ENCODE data around the gene SLC6A16.
"Not testable (repeated sequence)": the region's sequence is repeated elsewhere in the genome, so short reads cannot be mapped to it uniquely, and the experiment has no call there.

The SLC6A16 gene

DNA sequence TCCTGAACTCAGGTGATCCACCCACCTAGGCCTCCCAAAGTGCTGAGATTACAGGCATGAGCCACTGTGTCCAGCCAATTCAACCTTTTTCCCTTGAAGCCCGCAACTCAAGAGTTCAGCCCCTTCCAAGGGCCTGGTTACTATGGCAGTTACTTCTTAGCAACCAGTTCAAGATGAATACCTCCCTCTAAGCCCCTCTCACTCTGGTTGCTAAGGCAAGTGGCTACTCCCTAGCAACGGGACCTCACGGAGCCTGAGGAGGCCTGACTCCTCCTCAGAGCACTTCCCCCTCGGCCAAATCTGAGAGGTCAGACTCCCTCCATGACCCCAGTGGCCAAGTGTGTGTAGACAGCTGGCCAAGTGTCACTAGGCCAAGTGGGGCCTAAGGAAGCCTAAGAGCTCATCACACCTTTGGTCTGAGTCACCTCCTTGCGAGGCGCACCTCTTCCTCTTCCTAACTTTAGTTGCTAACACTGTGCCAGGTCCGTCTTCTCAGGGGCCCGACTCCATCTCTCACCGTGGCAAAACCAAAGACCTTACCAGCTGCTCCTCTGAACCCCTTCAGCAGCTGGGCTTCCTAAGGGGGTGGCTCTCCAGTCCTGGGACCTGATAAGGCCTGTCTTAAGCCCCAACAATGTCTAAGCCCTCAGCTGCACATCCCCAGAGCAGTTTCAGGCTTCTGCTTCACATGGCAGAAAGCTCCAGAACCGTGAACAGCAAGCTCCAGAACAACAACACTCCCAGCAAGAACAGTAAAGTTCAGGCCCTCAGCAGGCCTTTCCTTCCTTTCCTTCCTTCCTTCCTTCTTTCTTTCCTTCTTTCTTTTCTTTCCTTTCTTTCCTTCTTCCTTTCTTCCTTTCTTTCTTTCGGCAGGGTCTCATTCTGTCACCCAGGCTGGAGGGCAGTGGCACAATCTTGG lies 19.8 kb upstream of the SLC6A16 start:
- DNase-seq (ENCODE audit: low read depth) = no peak

DNA sequence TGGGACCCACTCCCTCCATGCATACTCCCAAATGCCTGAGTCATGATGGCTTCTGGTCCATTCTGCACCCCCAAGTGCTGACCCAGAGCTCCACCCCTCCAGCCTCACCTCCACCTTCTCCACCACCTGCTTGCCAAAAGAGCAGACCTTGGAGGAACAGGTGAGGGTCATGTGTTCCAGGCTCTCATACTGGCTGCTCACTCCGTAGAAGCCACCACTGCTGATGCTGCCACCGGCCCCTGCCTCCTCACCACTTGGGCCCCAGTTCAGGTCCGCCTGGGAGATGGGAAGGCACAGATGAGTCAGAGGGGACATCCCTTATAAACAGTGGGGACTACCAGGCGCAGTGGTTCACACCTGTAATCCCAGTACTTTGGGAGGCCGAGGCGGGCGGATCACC lies 18.1 kb upstream of the SLC6A16 start:
- DNase-seq (ENCODE audit: low read depth) = no peak

DNA sequence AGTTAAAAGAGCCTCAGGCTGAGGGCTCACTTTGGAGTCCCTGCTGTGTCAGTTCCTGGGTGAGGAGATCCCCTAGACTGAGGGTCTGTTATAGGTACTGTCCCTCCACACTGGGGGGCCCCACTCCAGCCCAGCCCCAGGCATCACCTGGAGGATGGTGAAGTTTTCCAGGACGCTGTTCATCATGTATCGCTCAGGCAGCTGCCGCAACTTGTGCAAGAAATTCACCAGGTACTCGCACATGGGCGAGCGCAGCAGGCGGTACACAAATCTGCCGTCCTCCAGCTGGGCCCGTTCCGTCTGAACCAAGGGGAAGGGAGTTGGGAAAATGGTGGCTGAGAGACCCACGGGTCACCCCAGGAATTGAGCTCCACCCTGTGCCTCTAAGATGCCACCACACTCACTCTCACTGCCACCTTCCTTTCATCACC lies 17.3 kb upstream of the SLC6A16 start:
- no peak for DNase-seq (ENCODE audit: low read depth)

DNA sequence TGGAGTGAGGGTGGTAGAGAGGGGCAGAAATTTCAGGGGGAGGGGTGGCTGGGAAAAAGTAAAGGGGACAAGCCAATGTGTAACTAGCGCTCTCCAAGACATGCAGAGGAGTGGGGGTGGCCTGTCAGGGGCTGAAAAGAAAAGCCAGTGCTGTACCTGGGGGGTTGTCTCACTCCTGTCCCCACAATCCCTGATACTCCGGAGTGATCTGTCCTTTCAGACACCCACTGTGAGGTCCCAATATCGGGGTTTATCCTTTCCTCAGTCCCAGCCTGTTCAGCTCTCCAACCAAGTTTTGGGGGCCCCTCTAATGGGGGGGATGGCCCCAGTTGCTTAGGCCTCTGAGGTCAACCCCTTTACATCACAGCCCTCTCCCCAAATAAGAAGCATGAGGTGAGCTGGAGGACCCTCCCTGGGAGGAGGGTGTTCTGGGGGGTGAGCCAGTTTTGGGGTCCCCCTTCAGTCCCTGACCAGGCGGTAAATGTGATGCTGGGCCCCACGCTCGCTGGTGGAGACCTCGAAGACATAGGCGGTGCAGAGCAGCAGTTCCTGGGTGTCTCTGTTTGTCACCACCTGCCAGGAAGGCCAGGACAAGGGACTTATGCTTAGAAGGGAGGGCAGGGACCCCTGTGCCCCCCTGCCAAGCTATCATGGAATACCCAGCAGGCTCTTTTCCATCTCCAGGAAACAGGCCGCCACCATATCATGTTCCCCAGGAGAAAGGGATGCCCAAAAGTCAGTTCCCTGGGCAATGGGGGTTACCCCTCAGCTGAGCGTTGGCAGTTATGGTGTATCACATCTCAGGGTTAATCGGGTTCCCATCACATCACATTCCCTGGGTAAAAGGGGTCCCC lies 16.1 kb upstream of the SLC6A16 start:
- DNase-seq (ENCODE audit: low read depth) = no peak

DNA sequence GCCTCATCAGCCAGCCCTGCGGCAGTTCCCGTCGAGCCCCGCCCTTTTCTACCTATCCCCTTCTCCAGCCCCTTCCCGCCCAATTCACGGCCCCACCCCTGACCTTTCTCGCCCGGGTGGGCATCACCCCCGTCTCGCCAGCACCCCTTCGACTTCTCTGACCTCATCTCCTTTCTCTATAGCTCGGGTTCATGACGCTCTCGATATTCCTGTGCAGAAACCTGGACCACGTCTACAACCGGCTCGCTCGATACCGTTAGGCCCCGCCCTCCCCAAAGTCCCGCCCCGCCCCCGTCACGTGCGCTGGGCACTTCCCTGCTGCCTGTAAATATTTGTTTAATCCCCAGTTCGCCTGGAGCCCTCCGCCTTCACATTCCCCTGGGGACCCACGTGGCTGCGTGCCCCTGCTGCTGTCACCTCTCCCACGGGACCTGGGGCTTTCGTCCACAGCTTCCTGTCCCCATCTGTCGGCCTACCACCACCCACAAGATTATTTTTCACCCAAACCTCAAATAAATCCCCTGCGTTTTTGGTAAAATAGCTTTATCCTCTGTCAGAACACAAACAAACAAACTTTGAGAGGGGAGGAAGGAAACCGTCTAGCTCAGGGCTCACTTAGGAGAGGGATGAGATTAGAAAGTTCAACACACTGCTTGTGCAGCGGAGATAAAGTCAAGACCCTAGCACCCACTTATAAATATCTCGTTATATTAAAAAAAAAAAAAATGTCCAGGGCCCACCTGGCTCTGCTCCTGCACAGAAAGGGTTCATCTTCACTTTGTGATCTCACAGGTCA lies 15.3 kb upstream of the SLC6A16 start:
- DNase-seq (ENCODE audit: low read depth) = no peak

DNA sequence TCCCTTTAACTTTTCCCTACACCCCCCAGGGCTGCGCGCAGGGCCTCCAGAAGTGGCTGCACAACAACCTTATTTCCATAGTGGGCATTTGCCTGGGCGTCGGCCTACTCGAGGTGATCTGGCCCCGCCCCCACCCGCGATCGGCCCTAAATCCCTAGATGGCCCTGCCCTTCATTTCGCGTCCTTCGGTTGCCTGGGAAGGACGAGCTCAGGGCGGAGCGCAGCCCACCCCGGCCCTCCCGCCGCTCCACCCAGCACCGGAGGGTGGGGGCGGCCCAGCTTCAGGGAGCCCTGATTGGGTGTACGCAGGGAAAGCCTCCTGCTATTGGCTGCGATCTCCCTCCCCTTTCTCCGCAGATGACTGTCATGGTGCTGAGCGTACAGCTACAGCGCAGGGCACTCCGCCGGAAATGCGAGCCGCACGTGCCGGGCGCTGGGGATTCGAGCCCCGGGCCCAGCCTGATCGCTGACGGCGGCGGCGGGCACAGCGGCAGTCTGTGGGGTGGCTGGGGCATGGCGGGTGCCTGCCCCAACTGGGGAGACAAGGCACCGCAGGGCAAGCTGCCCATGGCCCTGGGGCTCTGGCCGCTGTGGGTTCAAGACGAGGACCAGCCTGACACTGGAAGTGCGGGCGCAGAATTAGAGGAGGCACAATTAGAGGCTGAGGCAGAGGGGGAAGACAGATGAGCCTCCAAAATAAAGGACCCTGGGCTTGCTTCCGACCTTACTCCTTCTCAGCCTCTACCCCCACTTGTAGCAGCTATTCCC lies 14.5 kb upstream of the SLC6A16 start:
- DNase-seq (ENCODE audit: low read depth) = peak; percentile 75

DNA sequence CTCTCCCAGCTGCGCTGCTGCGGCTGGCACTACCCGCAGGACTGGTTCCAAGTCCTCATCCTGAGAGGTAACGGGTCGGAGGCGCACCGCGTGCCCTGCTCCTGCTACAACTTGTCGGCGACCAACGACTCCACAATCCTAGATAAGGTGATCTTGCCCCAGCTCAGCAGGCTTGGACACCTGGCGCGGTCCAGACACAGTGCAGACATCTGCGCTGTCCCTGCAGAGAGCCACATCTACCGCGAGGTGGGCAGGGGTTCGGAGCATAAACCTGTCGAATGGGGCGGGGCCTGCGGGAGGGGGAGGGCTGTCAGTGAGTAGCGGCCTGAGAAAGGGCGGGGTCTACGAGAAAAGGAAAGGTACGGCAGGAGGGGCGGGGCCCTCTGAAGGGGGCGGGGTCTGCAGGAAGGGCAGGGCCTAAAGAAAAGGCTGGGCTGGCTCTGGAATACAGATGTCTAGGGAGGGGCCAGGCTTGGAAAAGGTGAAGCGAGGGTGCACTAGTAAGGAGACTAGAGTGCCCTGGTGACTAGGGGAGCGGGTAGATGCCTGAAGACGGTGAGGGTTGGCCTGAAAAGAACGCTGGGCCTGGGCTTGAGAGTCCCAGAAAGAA lies 13.8 kb upstream of the SLC6A16 start:
- no peak for DNase-seq (ENCODE audit: low read depth)

DNA sequence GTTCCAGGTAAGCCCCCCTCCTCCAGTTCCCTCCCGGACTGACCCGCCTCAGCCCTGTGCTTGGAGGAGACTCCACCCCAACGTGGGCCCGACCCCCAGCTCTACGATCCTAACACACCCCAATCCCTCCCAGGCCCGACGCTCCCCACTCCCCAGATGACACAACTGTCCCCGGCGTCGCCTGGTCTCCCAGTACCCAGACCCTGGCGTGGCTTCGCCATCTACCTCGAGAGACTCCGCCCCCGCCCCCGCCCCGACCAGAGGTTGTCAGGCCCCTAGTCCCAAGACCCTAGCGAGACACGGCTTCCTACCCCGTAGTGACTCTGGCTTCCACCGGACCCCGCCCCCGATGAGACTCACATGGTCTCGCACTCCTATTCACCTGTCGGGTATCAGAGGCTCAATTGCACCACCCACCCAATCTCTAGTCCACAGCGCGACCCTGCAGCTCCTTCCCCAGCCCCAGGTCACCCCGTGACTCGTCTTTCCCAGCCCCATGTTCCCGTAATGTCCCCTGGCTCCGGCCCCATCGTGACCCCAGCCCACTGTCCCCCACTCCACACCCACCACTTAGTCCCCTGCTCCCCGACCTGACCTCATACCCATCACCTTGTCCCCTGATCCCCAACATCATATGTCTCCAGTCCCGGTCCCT lies 13.2 kb upstream of the SLC6A16 start:
- no peak for DNase-seq (ENCODE audit: low read depth)

DNA sequence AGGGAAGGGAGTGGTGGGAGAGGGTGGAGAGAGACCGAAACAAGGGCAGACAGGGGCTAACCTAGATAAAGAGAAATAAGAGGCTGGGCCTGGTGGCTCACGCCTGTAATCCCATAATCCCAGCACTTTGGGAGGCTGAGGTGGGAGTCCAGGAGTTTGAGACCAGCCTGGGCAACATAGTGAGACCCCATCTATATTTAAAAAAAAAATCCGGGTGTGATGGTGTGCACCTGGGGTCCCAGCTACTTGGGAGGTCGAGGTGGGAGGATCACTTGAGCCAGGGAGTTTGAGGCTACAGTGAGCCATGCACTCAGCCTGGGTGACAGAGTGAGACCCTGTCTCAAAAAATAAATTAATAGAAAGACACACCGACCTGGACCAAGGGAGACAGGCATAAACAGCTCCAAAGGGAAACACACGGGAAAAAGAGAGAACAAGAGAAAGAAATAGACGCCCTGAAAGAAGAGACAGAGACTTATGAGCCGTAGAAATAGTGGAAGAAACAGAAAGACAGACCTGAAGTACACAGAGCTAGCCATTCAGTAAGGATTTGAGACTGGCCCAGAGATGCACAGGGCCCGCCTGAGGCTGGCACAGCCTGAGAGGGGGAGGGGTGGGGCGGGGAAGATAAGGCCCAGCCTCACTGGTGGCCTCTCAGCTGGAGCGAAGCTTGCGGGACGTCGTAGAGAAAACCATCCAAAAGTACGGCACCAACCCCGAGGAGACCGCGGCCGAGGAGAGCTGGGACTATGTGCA lies 12.5 kb upstream of the SLC6A16 start:
- DNase-seq (ENCODE audit: low read depth) = no peak

DNA sequence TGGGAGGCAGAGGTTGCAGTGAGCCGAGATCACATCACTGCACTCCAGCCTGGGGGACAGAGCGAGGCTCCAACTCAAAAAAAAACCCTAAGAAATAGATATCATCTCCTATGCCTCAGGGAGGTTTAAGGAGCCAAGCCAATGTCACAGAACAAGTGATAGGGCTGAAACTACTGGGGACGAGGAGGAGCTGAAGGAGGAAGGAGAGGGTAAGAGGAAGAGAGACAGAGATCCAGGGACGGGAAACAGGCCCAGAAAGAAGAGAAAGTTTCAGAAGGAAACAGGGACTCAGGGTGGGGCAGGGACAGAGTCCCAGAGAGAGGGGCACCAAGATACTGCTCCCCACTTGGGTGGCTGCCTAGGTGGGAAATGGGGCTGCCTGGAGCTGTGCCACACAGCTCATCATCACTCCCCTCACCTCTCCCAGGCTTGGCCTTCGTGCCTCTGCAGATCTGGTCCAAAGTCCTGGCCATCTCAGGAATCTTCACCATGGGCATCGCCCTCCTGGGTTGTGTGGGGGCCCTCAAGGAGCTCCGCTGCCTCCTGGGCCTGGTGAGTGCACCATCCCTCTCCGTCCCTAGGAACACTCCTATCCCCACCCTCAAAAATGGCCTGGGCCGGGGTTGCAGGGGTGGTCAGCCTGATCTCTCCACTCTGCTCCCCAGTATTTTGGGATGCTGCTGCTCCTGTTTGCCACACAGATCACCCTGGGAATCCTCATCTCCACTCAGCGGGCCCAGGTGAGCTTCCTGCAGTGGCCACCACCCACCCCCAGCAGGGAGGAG lies 11.7 kb upstream of the SLC6A16 start:
- no peak for DNase-seq (ENCODE audit: low read depth)

DNA sequence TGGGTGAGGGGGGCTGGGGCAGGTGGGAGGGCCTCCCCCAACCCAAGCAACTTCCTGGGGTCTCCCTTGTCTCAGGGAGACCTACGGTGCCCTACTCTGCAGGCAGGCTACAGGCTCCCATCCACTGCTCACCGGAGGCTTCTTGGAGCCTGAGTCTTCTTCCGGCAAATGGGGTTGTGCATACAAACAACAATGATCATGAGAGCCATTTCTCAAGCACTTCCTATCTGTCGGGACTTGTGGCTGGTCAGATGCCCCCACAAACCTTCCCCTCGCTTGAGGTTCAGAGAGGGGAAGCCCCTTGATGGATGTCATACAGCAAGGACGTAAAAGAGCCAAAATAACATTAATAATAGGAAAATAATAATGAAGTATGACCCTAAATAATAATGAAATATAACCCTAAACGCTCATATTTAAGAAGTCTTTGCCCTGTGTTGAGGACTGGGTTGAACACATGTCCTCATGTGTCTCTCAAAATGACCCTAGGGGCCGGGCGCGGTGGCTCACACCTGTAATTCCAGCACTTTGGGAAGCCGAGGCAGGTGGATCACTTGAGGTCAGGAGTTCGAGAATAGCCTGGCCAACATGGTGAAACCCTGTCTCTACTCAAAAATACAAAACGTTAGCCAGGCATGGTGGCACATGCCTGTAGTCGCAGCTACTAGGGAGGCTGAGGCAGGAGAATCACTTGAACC lies 10.9 kb upstream of the SLC6A16 start:
- DNase-seq (ENCODE audit: low read depth) = no peak

DNA sequence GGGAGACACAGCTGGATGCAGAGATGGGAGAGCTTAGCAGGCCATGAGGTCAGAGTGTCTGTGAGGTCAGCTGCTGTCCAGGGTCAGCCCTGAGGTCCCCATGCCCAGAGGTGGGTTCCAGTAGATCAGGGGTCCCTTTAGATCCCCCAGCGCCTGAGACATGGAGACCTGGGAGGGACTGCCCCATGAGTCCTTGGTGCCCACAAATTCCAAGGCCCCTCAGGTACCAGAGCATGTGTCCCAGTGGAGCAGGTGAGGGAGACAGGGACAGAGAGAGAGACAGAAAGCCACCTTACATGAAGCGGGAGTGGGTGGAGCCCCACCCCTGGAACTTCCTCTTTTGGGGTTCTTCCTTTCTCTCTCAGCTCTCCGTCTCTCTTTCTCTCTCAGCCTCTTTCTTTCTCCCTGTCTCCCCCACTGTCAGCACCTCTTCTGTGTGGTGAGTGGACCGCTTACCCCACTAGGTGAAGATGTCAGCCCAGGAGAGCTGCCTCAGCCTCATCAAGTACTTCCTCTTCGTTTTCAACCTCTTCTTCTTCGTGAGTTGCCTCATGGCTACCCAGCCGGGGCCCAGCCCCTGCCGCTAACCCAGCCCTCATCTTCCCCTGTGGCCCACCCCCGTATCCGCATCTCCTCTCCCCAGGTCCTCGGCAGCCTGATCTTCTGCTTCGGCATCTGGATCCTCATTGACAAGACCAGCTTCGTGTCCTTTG lies 10.2 kb upstream of the SLC6A16 start, which contains the start of gene CD37:
Gene CD37 (plus strand): TSS at position 336 of the 713 bp plus-strand sequence. CDS start 135 bp downstream, at position 471.
- DNase-seq (ENCODE audit: low read depth) = no peak

DNA sequence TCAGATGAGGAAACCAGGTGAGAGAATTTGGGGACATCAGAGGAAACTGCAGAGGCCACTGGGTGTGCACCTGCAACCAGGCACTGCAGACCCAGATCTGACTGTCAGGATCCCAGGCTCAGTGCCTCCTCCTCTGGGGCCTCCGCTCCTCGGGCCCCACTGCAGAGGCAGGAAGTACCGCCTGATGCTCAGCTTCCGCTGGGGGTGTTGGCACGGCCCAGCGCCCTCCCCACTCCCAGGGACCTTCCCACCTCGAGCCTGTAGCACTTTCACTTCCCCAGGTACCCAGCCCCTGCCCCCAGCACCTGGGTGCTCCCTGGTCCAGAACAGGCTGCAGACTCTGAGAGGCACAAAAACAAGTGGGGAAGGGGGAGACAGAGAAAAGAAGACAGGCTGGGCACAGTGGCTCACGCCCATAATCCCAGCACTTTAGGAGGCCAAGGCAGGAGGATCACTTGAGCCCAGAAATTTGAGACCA lies 8.9 kb upstream of the SLC6A16 start:
- no peak for DNase-seq (ENCODE audit: low read depth)

DNA sequence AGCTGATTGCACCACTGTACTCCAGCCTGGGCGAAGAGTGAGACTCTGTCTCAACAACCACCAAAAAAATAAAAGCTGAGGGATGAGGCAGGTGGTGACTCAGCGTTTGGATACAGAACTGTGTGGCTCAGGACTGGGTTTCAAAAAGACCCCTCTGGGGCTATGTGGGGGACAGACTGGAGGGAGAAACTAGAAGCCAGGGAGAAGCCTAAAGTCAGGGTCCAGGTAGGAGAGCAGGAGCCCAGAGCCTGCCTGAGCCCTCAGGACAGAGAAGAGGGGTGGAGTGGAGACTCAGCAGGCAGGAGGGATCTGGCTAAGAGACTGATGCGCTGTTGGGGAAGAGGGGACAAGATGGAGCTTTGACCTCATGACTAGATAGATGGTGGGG lies 8.4 kb upstream of the SLC6A16 start:
- no peak for DNase-seq (ENCODE audit: low read depth)

DNA sequence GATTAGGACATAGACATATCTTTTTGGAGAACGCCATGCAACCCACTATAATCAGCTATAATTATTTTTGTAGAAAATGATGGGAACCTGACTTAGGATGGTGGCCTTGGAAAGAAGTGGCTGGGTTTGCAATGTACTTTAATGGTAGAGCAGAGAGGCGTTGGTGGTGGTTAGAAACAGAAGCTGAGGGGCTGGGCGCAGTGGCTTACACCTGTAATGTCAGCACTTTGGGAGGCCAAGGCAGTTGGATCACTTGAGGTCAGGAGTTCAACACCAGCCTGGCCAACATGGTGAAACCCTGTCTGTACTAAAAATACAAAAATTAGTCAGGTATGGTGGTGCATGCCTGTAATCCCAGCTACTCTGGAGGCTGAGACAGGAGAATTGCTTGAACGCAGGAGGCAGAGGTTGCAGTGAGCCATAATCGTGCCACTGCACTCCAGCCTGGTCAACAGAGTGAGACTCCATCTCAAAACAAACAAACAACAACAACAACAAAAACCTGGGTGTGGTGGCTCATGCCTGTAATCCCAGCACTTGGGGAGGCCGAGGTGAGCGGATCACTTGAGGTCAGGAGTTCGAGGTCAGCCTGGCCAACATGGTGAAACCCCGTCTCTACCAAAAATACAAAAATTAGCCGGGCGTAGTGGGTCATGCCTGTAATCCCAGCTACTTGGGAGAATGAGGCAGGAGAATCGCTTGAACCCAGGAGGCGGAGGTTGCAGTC lies 7.9 kb upstream of the SLC6A16 start:
- not testable (repeated sequence) for DNase-seq (ENCODE audit: low read depth)

DNA sequence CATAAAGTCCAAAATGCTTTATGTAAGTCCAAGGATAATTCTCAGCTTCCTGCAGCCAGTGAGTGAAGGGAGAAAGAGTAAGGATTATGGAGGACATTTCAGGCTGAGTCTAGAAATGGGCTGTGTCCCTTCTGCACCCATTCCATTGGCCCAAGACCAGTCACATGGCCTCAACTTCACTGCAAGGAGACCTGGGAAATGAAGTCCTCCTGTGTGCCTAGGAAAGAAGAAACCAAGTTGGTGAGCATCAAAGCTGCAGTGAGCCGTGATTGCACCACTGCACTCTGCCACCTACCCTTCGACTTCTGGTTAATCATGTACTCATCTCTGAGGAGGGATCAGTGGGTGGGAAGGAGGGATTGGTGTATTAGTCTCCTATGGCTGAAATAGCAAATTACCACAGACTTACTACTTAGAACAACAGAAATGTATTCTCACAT lies 6.6 kb upstream of the SLC6A16 start:
- peak; percentile 22 for DNase-seq (ENCODE audit: low read depth)

DNA sequence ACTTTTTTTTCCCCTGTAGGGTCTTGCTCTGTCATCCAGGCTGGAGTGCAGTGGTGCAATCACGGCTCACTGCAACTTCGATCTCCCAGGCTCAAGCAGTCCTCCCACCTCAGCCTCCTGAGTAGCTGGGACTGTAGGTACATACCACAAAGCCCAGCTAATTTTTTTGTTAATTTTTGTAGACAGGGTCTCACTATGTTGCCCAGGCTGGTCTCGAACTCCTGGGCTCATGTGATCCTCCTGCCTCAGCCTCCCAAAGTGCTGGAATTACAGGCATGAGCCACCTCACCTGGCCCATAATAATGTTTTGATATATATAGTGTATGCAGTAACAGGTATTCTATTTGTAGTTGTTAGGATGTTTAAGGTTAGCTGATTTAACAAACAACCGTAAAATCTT lies 6.2 kb upstream of the SLC6A16 start:
- DNase-seq (ENCODE audit: low read depth) = not testable (repeated sequence)
